ENCODE data around the gene WDR33.

GRCh38 chr2:127651381-127651809, 159.6 kb downstream of the WDR33 start:
- TF ChIP-seq POLR2AphosphoS5 (IDR thresholded peaks at IDR 0.05; ENCODE audit: low read depth, low read length) = no peak
- TF ChIP-seq POLR2A (IDR thresholded peaks at IDR 0.05; ENCODE audit: low read depth, low read length) = no peak
- no peak for TF ChIP-seq TAF1 (IDR thresholded peaks at IDR 0.05; ENCODE audit: low read depth, low read length)
- no peak for TF ChIP-seq POU2F2 (IDR thresholded peaks at IDR 0.05; ENCODE audit: low read depth, low read length)
